ENCODE data around the gene UPK2.
"Not testable (repeated sequence)": the region's sequence is repeated elsewhere in the genome, so short reads cannot be mapped to it uniquely, and the experiment has no call there.

Gene UPK2

GRCh38 chr11:118938491-118939403, 17.4 kb upstream of the UPK2 start:
- no peak for DNase-seq (ENCODE audit: low spot score)

- no peak for DNase-seq (ENCODE audit: low spot score)
These were observed 16.6 kb upstream of the UPK2 start for GRCh38 chr11:118939404-118939915.

- peak; percentile 25 for DNase-seq (ENCODE audit: low spot score)
These were observed 16.0 kb upstream of the UPK2 start for GRCh38 chr11:118939953-118940598.

- no peak for DNase-seq (ENCODE audit: low spot score)
These were observed 9.0 kb upstream of the UPK2 start for GRCh38 chr11:118947091-118947490.

- no peak for DNase-seq (ENCODE audit: low spot score)
These were observed 8.1 kb upstream of the UPK2 start for GRCh38 chr11:118948000-118948399.

GRCh38 chr11:118953265-118953664, 2.8 kb upstream of the UPK2 start:
- no peak for DNase-seq (ENCODE audit: low spot score)

- DNase-seq (ENCODE audit: low spot score), result not testable (repeated sequence)
These were observed 2.1 kb upstream of the UPK2 start for GRCh38 chr11:118953976-118954375.

GRCh38 chr11:118956847-118957469, 860 bp downstream of the UPK2 start:
- no peak for DNase-seq (ENCODE audit: low spot score)

GRCh38 chr11:118957549-118957948, 1.5 kb downstream of the UPK2 start:
- DNase-seq (ENCODE audit: low spot score), result no peak

GRCh38 chr11:118957968-118958367, 1.9 kb downstream of the UPK2 start:
- no peak for DNase-seq (ENCODE audit: low spot score)

- DNase-seq (ENCODE audit: low spot score), result no peak
These were observed 2.5 kb downstream of the UPK2 start for GRCh38 chr11:118958577-118958976.

GRCh38 chr11:118961189-118961588, 5.1 kb downstream of the UPK2 start:
- no peak for DNase-seq (ENCODE audit: low spot score)

- DNase-seq (ENCODE audit: low spot score), result no peak
These were observed 5.5 kb downstream of the UPK2 start for GRCh38 chr11:118961591-118961990.

- DNase-seq (ENCODE audit: low spot score), result not testable (repeated sequence)
These were observed 13.4 kb downstream of the UPK2 start for GRCh38 chr11:118969508-118969907.

- DNase-seq (ENCODE audit: low spot score), result no peak
These were observed 15.5 kb downstream of the UPK2 start, which contains the start of gene FOXR1 for GRCh38 chr11:118971646-118972045. Gene FOXR1 (plus strand): TSS chr11:118971761. CDS start chr11:118971932, 171 bp downstream.

GRCh38 chr11:118973985-118974384, 17.9 kb downstream of the UPK2 start:
- no peak for DNase-seq (ENCODE audit: low spot score)

- DNase-seq (ENCODE audit: low spot score), result no peak
These were observed 19.9 kb downstream of the UPK2 start for GRCh38 chr11:118975771-118976709.

- DNase-seq (ENCODE audit: low spot score), result no peak
These were observed 23.3 kb downstream of the UPK2 start for GRCh38 chr11:118979434-118979833.

- DNase-seq (ENCODE audit: low spot score), result no peak
These were observed 24.2 kb downstream of the UPK2 start for GRCh38 chr11:118980191-118980881.

GRCh38 chr11:118984337-118984736, 28.2 kb downstream of the UPK2 start:
- DNase-seq (ENCODE audit: low spot score), result not testable (repeated sequence)

GRCh38 chr11:118984825-118985224, 28.7 kb downstream of the UPK2 start:
- DNase-seq (ENCODE audit: low spot score), result no peak
